Activated naive CD8-positive, alpha-beta T cell (primary cell): ENCODE data around the gene MBNL3.
"Not testable (repeated sequence)": the region's sequence is repeated elsewhere in the genome, so short reads cannot be mapped to it uniquely, and the experiment has no call there.

Source experiments
- H3K27ac Mint-ChIP-seq: one replicate; pipeline ENCODE4 v1.8.0; 2021; ENCODE audit warnings: mixed read lengths
- H3K27me3 Mint-ChIP-seq: one replicate; pipeline ENCODE4 v1.8.0; 2021; ENCODE audit warnings: mixed read lengths
- H3K36me3 Mint-ChIP-seq: one replicate; pipeline ENCODE4 v1.8.0; 2021; ENCODE audit warnings: mixed read lengths
- H3K4me1 Mint-ChIP-seq: one replicate; pipeline ENCODE4 v1.8.0; 2021; ENCODE audit warnings: low read depth, mixed read lengths
- H3K4me3 Mint-ChIP-seq: one replicate; pipeline ENCODE4 v1.8.0; 2021; ENCODE audit warnings: mild to moderate bottlenecking, mixed read lengths
- H3K9me3 Mint-ChIP-seq: one replicate; pipeline ENCODE4 v1.8.0; 2021; ENCODE audit warnings: low read depth, mixed read lengths

Gene MBNL3

DNA sequence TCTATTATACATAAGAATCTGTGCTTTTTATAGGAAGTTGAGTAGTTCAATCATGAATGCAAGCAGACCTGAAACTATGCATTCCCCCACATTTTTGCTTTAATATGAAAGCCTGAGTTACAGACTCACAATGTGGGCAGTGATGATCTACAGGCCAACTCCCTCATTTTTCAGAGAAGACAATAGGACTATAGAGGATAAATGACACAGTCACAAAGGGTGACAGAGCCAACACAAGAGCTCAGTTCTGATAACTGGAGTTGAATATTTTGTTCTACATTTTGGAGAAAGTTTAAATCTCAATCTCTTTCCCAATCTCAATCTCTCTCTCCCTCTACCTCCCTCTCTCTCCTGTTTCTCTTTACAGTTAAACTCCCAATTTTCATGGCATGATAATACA is 27.0 kb downstream of the MBNL3 start:
- no peaks in the 10 kb centered on the region for H3K27me3 Mint-ChIP-seq
- no peak overlapping the region for H3K4me3 Mint-ChIP-seq
- H3K27ac Mint-ChIP-seq: no peak overlapping the region
- H3K9me3 Mint-ChIP-seq: no peaks in the 10 kb centered on the region
- peaks cover 2% of the 10 kb centered on the region for H3K4me1 Mint-ChIP-seq
- H3K36me3 Mint-ChIP-seq: peaks cover 5% of the 10 kb centered on the region

GRCh38 chrX:132452911-132453550 is 35.8 kb downstream of the MBNL3 start:
- Mint-ChIP-seq H3K4me1 (peaks cover 2% of the 10 kb centered on the region), H3K9me3 (no peaks in the 10 kb centered on the region), H3K27me3 (no peaks in the 10 kb centered on the region), H3K27ac (no peak overlapping the region), H3K36me3 (peaks cover 11% of the 10 kb centered on the region), H3K4me3 (no peak overlapping the region)

DNA sequence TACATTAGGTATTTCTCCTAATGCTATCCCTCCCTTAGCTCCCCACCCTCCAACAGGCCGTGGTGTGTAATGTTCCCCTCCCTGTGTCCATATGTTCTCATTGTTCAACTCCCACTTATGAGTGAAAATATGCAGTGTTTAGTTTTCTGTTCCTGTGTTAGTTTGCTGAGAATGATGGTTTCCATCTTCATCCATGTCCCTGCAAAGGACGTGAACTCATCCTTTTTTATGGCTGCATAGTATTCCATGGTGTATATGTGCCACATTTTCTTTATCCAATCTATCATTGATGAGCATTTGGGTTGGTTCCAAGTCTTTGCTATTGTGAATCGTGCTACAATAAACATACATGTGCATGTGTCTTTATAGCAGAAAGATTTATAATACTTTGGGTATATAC is 42.9 kb downstream of the MBNL3 start:
- H3K36me3 Mint-ChIP-seq, H3K27ac Mint-ChIP-seq, H3K9me3 Mint-ChIP-seq, H3K27me3 Mint-ChIP-seq, H3K4me1 Mint-ChIP-seq, H3K4me3 Mint-ChIP-seq: not testable (repeated sequence)

- no peak overlapping the region for H3K27ac Mint-ChIP-seq
- peaks cover 3% of the 10 kb centered on the region for H3K36me3 Mint-ChIP-seq
- H3K9me3 Mint-ChIP-seq: no peaks in the 10 kb centered on the region
- no peaks in the 10 kb centered on the region for H3K27me3 Mint-ChIP-seq
- no peak overlapping the region for H3K4me3 Mint-ChIP-seq
- H3K4me1 Mint-ChIP-seq: peaks cover 10% of the 10 kb centered on the region
Measured at GRCh38 chrX:132444936-132445335, 43.9 kb downstream of the MBNL3 start.

DNA sequence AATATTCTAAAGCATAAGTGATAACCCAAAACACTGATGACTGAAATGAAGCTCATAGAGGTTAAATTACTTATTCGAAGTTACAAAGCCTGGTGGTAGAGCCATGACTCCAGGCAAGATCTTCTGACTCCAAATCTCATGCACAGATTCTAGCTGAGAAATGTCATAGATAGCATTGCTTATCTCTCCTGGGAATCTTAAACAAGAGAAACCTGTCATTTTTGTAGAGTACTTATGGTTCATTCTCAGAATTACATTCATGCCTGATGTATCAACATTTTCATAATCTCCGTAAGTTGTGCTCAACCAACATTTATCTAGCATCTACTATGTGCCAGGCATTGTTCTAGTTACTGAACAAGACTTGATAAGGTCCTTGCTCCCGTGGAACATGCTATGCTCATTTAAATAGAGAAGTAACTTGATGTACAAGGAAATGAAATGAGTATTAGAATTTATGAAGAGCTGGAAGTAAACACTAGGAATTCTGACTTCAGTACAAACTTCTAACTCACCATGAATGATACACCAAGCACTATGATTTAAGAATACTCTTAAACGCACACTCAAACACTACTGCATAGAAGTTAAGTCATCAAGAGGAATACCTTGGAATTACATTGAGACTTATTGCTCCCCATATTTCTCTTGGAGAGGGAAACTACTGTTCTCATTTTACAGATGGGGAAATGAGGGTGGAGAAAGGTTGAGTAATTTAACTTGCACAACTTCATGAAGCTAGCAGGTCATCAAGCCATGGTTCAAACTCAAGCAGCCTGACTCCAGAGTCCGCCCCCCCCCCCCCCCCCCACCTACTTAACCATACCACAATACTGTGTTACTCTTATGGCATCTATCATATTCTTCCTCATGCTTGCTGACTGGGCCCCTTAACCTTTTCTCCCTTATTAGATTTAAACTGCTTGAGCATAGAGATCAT is 45.4 kb downstream of the MBNL3 start:
- Mint-ChIP-seq H3K27me3 (no peaks in the 10 kb centered on the region), H3K27ac (no peak overlapping the region), H3K4me3 (no peak overlapping the region), H3K4me1 (peaks cover 10% of the 10 kb centered on the region), H3K9me3 (no peaks in the 10 kb centered on the region), H3K36me3 (no peaks in the 10 kb centered on the region)

- H3K4me3 Mint-ChIP-seq: no peak overlapping the region
- H3K9me3 Mint-ChIP-seq: no peaks in the 10 kb centered on the region
- H3K27me3 Mint-ChIP-seq: no peaks in the 10 kb centered on the region
- H3K36me3 Mint-ChIP-seq: no peaks in the 10 kb centered on the region
- no peak overlapping the region for H3K27ac Mint-ChIP-seq
- peaks cover 10% of the 10 kb centered on the region for H3K4me1 Mint-ChIP-seq
Measured at GRCh38 chrX:132442691-132443090, 46.1 kb downstream of the MBNL3 start.

DNA sequence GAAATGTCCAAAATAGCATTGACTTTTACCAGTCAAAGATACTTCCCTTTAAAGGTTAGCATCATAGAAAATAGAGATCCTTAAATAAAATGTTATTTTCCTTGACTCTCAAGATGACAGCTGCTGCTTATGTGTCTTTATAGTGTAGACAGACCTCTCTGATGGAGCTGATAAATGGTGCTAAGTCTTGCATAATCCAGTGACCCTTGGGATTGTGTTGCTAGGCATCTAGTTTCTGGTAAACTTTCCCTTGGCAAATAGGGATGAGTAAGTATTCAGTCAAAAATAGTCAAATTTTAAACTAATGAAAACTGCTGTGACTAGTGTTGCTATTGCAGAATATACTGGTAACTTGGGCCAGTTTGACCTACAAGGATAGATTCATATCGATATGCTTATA is 53.6 kb downstream of the MBNL3 start:
- Mint-ChIP-seq H3K4me3 (no peak overlapping the region), H3K36me3 (peaks cover 8% of the 10 kb centered on the region), H3K4me1 (no peaks in the 10 kb centered on the region), H3K27me3 (no peaks in the 10 kb centered on the region), H3K9me3 (no peaks in the 10 kb centered on the region), H3K27ac (no peak overlapping the region)

DNA sequence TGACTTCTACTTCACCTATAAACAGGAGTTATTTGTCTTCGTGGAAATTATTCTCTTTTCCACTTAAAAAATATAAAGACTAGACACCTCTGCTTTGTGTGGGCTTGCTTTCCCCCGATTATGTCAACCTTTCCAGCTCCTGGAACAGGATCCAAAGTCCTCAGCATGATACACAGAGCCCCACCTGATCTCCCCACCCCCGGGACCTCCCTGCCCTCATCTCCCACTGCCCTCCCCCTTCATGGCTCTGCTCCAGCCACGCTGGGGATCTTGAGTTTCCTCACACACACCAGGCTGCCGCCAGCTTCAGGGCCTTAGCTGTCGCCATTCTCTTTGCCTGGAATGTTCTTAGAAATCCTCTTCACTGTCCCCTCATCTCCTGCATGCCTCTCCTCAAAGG is 55.3 kb downstream of the MBNL3 start:
- no peaks in the 10 kb centered on the region for H3K9me3 Mint-ChIP-seq
- no peak overlapping the region for H3K4me3 Mint-ChIP-seq
- H3K36me3 Mint-ChIP-seq: peaks cover 8% of the 10 kb centered on the region
- no peaks in the 10 kb centered on the region for H3K27me3 Mint-ChIP-seq
- H3K27ac Mint-ChIP-seq: no peak overlapping the region
- no peaks in the 10 kb centered on the region for H3K4me1 Mint-ChIP-seq

DNA sequence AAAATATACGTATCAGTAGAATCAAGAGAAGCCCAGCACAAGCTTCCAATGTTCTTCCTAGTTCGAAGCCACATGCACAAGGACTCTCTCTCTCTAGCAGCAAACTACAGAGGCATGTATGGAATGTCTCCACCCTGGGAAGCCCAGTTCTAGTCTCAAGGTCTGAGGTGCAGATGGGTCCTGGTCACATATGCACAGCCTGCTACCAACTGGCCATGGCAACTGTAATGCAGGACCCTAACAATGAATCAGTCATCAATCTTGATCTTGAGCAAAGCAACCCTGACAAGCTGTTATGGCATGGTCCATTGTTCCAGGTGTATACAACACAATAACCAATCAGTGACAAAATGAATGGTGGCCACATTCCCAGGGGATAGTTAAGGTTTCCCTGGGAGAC is 55.8 kb downstream of the MBNL3 start:
- Mint-ChIP-seq H3K4me1 (no peaks in the 10 kb centered on the region), H3K9me3 (no peaks in the 10 kb centered on the region), H3K4me3 (no peak overlapping the region), H3K27ac (no peak overlapping the region), H3K27me3 (no peaks in the 10 kb centered on the region), H3K36me3 (peaks cover 8% of the 10 kb centered on the region)

DNA sequence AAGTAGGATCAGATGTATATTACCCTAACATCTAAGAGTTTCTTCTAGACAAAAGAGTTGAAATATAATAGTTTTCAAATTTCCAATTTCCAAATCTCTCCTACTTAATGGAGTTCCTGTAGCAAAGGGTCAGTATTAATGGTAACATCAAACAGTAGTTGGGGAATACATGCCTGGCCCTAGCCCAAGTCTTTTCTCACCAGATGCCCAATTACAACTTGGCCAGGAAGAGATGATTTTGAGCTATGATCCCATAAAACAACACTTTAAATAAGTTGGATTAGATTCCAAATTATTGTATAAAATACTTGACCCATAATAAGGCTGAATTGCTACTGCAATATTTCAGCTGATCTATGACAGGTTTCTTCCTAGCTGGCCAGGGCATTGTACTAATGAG is 59.9 kb downstream of the MBNL3 start:
- Mint-ChIP-seq H3K27me3 (no peaks in the 10 kb centered on the region), H3K4me3 (no peak overlapping the region), H3K9me3 (no peaks in the 10 kb centered on the region), H3K27ac (no peak overlapping the region), H3K36me3 (peaks cover 5% of the 10 kb centered on the region), H3K4me1 (peaks cover 4% of the 10 kb centered on the region)

GRCh38 chrX:132426695-132427281 is 62.0 kb downstream of the MBNL3 start:
- no peaks in the 10 kb centered on the region for H3K9me3 Mint-ChIP-seq
- H3K4me3 Mint-ChIP-seq: no peak overlapping the region
- H3K27me3 Mint-ChIP-seq: no peaks in the 10 kb centered on the region
- H3K4me1 Mint-ChIP-seq: peaks cover 4% of the 10 kb centered on the region
- H3K36me3 Mint-ChIP-seq: peaks cover 3% of the 10 kb centered on the region
- no peak overlapping the region for H3K27ac Mint-ChIP-seq

DNA sequence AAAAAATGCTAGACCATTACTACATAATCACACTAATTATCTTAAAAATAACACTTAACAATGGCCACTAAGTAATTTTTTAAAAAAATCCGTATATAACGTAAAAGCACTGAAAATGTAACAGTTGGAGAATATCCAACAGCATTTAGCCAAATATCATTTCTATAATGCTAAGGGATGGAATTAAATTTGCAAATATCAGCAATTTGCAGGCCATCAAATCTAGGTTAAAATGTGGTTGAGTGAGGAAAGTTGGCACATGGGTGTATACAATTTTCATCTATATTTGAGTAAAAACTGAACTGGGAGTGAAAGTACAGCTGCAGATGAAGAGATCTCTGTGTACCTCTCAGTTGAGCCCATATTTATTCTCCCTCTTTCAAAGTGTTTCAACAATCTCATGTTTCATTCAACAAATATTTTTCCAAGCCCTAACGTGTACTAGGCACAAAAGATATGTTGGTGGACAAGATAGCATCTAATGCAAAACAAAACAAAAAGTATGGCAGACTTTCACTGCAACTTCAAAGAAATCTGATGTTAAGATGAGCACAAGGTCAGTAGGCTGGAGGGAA is 63.0 kb downstream of the MBNL3 start:
- peaks cover 3% of the 10 kb centered on the region for H3K36me3 Mint-ChIP-seq
- H3K27ac Mint-ChIP-seq: no peak overlapping the region

DNA sequence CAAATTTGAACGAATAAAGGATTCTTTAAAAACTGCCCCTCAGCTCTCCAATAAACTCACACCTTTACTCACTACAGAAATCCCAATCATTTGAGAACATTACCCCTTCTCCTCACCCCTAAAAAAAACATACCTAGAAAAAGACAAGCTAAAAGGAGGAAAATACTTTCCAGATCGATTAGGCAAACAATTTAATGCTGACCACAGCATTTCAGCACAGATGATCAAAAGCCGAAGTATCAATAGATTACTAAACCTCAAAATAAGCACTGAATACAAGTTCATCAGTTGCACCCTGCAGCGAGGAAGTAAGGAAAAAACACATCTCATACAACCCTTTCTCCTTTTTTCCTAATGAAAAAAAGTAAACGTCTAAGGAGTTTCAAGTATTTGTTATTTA is 65.5 kb downstream of the MBNL3 start:
- no peak overlapping the region for H3K4me3 Mint-ChIP-seq
- no peaks in the 10 kb centered on the region for H3K9me3 Mint-ChIP-seq
- peaks cover 7% of the 10 kb centered on the region for H3K36me3 Mint-ChIP-seq
- no peaks in the 10 kb centered on the region for H3K27me3 Mint-ChIP-seq
- H3K27ac Mint-ChIP-seq: no peak overlapping the region
- H3K4me1 Mint-ChIP-seq: peaks cover 4% of the 10 kb centered on the region

More for the DNA sequence above, 63.0 kb downstream of the MBNL3 start:
- Mint-ChIP-seq H3K4me3 (no peak overlapping the region), H3K9me3 (no peaks in the 10 kb centered on the region), H3K4me1 (peaks cover 4% of the 10 kb centered on the region), H3K27me3 (no peaks in the 10 kb centered on the region)

- no peaks in the 10 kb centered on the region for H3K9me3 Mint-ChIP-seq
- peaks cover 7% of the 10 kb centered on the region for H3K36me3 Mint-ChIP-seq
- no peaks in the 10 kb centered on the region for H3K27me3 Mint-ChIP-seq
- no peak overlapping the region for H3K4me3 Mint-ChIP-seq
- peaks cover 2% of the 10 kb centered on the region for H3K4me1 Mint-ChIP-seq
- H3K27ac Mint-ChIP-seq: no peak overlapping the region
Measured at GRCh38 chrX:132415012-132415411, 73.8 kb downstream of the MBNL3 start.

- Mint-ChIP-seq H3K4me3 (no peak overlapping the region), H3K9me3 (no peaks in the 10 kb centered on the region), H3K4me1 (peaks cover 2% of the 10 kb centered on the region), H3K27ac (no peak overlapping the region), H3K27me3 (no peaks in the 10 kb centered on the region), H3K36me3 (peaks cover 6% of the 10 kb centered on the region)
Measured at GRCh38 chrX:132414404-132414803, 74.4 kb downstream of the MBNL3 start.
